ENCODE measurements around the gene B3GAT3.

Gene B3GAT3

DNA sequence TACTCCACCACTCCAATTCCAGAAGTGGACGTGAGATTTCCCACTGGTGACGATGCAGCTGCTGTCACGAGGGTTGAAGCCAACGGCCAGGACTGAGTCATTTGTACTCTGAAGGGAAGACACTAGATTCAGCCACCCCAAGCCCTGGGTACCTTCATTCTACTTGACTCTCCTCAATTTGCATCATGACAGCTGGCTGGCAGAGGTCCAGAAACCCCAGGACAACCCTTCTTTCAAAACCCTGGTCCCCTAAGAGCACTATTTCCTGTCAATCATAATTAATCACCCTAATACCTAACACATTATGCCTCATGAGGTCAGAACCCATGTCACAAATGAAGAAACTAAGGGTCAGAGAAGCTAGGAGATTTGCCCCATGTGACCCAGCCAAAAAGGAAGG is 14.1 kb downstream of the B3GAT3 start:
- Mint-ChIP-seq H3K36me3 (ENCODE audit: insufficient read depth) (peaks cover 21% of the 10 kb centered on the region), H3K4me1 (peaks cover 42% of the 10 kb centered on the region)

DNA sequence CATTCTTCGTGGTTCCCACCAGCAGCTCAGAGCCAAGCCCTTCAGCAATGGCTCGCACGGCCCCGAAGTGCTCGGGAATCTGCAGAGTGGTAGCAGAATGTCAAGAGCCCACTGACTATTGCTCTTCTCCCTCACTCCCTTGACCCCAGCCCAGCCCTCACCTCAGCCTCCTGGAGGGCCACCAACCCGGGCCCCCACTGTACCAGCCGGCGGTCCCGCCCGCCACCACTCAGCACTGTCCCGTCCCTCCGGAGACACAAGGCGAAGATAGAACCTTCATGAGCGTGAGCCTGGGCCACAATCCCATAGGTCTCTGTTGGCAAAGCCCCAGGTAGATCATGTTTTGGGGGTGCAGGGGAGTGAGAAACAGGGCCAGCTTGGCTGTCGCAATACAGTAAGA is 15.9 kb downstream of the B3GAT3 start:
- no peak for ATAC-seq (replicated peaks; ENCODE audit: extremely low read depth, poor library complexity, severe bottlenecking)

More for the DNA sequence above, 14.1 kb downstream of the B3GAT3 start:
- no peak for ATAC-seq (replicated peaks; ENCODE audit: extremely low read depth, poor library complexity, severe bottlenecking)
- DNase-seq (ENCODE audit: low spot score in 2 of 2): no peak
- no peak overlapping the region for H3K4me3 Mint-ChIP-seq
- H3K27me3 Mint-ChIP-seq: no peaks in the 10 kb centered on the region
- no peaks in the 10 kb centered on the region for H3K9me3 Mint-ChIP-seq
- H3K27ac Mint-ChIP-seq (ENCODE audit: low read depth): no peak overlapping the region

DNA sequence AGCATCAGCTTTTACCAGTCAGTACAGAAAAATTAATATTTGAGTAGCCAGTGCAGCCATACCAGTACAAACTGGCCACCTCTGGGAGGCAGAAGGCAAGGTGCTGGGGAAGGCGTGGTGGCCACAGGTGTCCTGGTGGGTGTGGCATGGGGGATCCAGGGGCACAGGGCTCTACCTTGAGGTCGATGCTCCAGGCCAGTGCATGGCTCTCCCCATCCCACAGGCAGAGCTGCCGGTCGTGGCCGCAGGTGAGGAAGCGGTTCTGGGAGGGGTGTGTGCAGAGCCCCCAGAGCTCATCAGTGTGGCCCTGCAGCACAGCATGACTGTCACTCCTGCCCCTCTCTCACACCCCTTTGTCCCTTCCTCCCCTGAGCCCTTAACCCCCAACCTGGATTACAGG is 16.3 kb downstream of the B3GAT3 start:
- H3K4me3 Mint-ChIP-seq: no peak overlapping the region

More for the DNA sequence above, 15.9 kb downstream of the B3GAT3 start:
- Mint-ChIP-seq H3K9me3 (no peaks in the 10 kb centered on the region), H3K36me3 (ENCODE audit: insufficient read depth) (peaks cover 27% of the 10 kb centered on the region), H3K4me1 (peaks cover 47% of the 10 kb centered on the region), H3K27ac (ENCODE audit: low read depth) (no peak overlapping the region), H3K27me3 (no peaks in the 10 kb centered on the region), H3K4me3 (no peak overlapping the region)
- DNase-seq (ENCODE audit: low spot score in 2 of 2): no peak

DNA sequence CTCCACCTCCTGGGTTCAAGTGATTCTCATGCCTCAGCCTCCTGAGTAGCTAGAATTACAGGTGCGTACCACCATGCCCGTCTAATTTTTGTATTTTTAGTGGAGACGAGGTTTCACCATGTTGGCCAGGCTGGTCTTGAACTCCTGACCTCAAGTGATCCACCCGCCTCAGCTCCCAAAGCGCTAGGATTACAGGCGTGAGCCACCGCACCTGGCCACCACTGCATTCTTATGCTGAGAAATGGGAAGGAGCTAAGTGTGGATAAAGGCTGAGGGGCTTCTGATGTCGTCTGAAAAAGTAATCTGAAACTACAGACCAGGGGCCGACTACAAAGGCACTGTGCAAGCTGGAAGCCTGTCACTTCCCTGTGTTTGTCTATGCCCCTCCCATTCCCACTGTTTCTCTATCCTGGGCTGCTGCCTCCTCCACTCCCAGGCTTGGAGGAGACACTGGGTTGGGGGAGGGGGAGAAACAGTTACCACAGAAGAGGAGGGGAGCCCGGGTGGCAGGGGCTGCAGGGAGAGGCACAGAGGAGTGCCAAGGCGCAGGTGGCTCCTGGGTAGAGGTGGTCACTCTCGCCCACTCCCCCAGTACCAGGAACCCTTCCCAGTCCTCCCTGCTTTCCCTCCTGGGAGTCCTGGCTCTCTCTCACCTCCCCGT is 17.2 kb downstream of the B3GAT3 start:
- DNase-seq (ENCODE audit: low spot score in 2 of 2) (no peak), ATAC-seq (replicated peaks; ENCODE audit: extremely low read depth, poor library complexity, severe bottlenecking) (no peak)
- Mint-ChIP-seq H3K9me3 (no peaks in the 10 kb centered on the region), H3K4me3 (no peak overlapping the region), H3K27me3 (no peaks in the 10 kb centered on the region), H3K27ac (ENCODE audit: low read depth) (no peak overlapping the region), H3K4me1 (peaks cover 48% of the 10 kb centered on the region), H3K36me3 (ENCODE audit: insufficient read depth) (peaks cover 29% of the 10 kb centered on the region)

More for the DNA sequence above, 16.3 kb downstream of the B3GAT3 start:
- H3K36me3 Mint-ChIP-seq (ENCODE audit: insufficient read depth): peaks cover 27% of the 10 kb centered on the region
- DNase-seq (ENCODE audit: low spot score in 2 of 2): no peak
- H3K9me3 Mint-ChIP-seq: no peaks in the 10 kb centered on the region
- no peak for ATAC-seq (replicated peaks; ENCODE audit: extremely low read depth, poor library complexity, severe bottlenecking)
- peaks cover 45% of the 10 kb centered on the region for H3K4me1 Mint-ChIP-seq
- no peak overlapping the region for H3K27ac Mint-ChIP-seq (ENCODE audit: low read depth)
- H3K27me3 Mint-ChIP-seq: no peaks in the 10 kb centered on the region

DNA sequence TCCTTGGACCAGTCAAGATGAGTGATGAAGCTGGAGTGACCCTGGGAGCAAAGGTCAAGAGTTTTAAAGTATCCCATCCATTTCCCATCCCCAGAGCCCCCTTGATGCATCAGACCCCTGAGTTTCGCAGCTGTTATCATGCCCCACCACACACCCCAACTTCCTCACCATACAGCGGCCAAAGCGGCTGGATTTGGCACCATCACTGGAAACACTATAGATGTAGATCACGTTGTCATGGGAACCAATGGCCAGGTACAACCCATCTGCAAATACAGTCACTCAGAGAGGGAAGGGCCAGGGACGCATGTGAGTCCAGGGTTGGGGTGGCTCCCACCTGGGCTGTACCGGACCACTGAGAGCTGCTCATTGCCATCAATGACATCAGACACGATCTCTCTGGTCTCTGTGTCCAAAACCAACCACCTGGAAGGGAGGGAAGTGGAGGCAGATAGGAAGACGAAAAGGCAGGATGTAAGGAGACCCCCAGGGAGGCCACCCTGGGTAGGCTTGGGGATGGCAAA is 17.9 kb downstream of the B3GAT3 start:
- H3K4me1 Mint-ChIP-seq: peaks cover 51% of the 10 kb centered on the region
- no peaks in the 10 kb centered on the region for H3K27me3 Mint-ChIP-seq
- ATAC-seq (replicated peaks; ENCODE audit: extremely low read depth, poor library complexity, severe bottlenecking) (no peak), DNase-seq (ENCODE audit: low spot score in 2 of 2) (no peak)
- H3K4me3 Mint-ChIP-seq: peak overlapping the region; percentile 54
- peak overlapping the region; percentile 36 for H3K27ac Mint-ChIP-seq (ENCODE audit: low read depth)
- H3K9me3 Mint-ChIP-seq: no peaks in the 10 kb centered on the region
- peaks cover 33% of the 10 kb centered on the region for H3K36me3 Mint-ChIP-seq (ENCODE audit: insufficient read depth)

DNA sequence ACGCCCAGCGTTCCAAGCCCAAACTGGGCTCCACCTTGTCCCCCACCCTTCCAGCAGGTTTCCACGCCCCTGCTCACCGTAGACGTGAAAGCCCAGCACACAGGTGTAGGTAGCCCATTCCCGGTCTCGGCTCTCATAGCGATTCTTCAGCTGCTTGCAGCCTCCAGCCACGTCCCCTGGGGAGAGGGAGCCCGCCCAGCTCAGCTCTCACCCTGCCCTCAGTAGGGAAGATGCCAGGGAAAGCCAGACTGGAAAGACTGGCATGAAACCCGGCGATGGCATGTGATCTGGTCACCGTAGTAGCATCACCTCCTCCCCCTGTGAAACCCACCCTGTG is 18.7 kb downstream of the B3GAT3 start:
- Mint-ChIP-seq H3K4me3 (peak overlapping the region; percentile 54), H3K27me3 (no peaks in the 10 kb centered on the region), H3K4me1 (peaks cover 55% of the 10 kb centered on the region), H3K9me3 (no peaks in the 10 kb centered on the region), H3K27ac (ENCODE audit: low read depth) (peak overlapping the region; percentile 36), H3K36me3 (ENCODE audit: insufficient read depth) (peaks cover 39% of the 10 kb centered on the region)
- no peak for DNase-seq (ENCODE audit: low spot score in 2 of 2)
- no peak for ATAC-seq (replicated peaks; ENCODE audit: extremely low read depth, poor library complexity, severe bottlenecking)

DNA sequence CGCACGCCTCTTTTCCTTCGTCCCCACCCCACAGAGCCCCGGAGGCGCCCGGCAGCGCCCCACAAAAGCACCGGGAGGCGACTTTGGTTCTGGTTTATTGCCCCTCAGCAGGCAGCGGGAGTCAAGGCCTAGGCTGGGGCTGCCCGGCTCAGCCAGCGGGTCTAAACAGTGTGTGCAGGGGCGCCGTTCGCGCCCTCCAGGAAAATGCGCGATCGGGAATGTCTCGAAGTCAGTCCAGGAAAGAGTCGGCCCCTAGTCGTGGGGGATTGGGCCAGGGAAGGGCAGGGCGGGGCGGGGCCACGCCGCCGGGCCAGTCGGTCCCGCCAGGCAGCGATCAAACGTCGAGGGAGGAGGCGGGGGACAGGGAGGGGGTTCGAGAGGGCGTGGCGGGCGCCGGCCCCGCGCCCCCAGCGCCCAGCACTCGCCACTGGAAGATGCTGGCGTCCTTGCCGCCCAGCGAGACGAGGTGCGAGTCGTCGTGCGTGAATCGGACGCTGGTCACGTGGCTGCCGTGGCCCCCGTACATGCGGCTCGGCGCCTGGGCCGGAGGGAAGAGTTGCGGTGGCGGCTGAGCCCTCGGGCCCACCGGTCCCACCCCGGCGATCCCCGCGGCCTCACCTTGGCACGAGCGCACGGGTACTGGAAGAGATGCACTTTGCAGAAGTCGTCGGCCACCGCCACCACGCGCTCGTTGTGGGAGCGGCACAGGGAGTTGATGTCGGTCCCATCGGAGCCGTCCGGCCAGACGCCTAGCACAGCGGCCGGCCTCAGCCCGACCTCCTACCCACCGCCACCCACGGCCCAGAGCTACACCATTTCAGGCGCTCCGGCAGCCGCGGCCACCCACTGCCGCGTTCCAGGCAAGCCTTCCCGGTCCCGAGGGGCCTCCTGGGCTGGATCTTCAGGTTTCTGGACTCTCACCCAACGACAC is 19.4 kb downstream of the B3GAT3 start:
- Mint-ChIP-seq H3K9me3 (no peaks in the 10 kb centered on the region), H3K27me3 (no peaks in the 10 kb centered on the region), H3K4me1 (peaks cover 55% of the 10 kb centered on the region), H3K27ac (ENCODE audit: low read depth) (peak overlapping the region; percentile 89), H3K36me3 (ENCODE audit: insufficient read depth) (peaks cover 39% of the 10 kb centered on the region), H3K4me3 (peak overlapping the region; percentile 84)
- no peak for DNase-seq (ENCODE audit: low spot score in 2 of 2)
- ATAC-seq (replicated peaks; ENCODE audit: extremely low read depth, poor library complexity, severe bottlenecking): no peak

DNA sequence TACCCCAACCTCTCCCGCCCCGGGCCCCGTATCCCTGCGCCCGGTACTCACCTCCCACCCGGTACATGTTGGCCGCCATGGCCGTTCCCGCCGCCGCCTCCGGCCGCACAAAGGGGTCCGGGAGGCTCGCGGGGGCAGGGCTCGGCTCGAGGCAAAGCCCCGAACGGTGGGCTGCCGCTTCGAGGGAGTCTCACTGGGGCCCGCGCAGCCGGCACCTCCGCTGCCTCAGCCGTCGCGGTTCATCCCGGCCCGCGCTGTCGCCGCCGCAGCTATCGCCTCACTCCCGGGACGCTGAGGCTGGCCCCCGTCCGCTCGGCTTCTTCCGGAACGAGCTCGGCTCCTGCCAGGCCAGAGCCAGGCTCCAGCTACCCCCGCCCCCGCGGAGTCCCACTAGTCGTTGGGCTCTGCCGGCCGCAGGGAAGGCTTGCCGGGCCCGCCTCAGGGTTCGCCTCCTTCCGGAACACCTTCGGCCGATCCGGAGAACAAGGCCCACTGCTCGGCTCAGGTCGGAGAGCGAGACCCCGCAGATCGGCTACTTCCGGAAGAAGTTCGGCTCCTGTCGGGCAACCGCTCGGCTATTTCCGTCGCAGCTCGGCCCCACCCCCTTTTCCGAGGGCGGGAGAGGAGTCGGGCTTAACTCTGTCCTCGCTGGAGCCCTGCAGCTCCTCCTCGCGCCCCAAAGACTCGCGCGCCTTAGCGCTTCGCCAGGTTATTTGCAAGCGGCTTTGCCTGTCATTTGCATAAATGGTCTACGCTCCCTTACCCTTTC is 20.2 kb downstream of the B3GAT3 start, which contains the start of gene MTA2:
Gene MTA2, minus strand, starts transcription at position 494 of the 769 bp plus-strand sequence. Its CDS starts 415 bp downstream, at position 79.
- DNase-seq (ENCODE audit: low spot score in 2 of 2): peak; percentile 100
- H3K27ac Mint-ChIP-seq (ENCODE audit: low read depth): peak within 1 kb of the TSS; percentile 89
- peaks cover 60% of the 10 kb centered on the region for H3K4me1 Mint-ChIP-seq
- ATAC-seq (replicated peaks; ENCODE audit: extremely low read depth, poor library complexity, severe bottlenecking): peak; percentile 80
- H3K4me3 Mint-ChIP-seq: peak within 1 kb of the TSS; percentile 84
- no peaks in the 10 kb centered on the region for H3K9me3 Mint-ChIP-seq
- H3K36me3 Mint-ChIP-seq (ENCODE audit: insufficient read depth): peaks cover 46% of the 10 kb centered on the region
- H3K27me3 Mint-ChIP-seq: no peaks in the 10 kb centered on the region

DNA sequence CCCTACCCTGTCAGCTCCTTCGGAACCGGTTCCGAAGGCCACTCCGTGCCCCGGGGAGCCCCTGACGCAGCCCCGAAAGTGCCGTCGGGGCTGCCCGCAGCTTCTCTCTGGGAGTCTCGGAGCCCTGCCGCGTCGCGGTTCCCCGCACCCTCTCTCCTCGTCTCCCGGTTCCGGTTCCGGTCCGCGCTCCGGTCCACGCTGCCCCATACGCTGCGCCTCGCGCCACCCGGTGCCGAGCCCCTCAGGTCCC is 20.7 kb downstream of the B3GAT3 start:
- no peaks in the 10 kb centered on the region for H3K27me3 Mint-ChIP-seq
- DNase-seq (ENCODE audit: low spot score in 2 of 2): no peak
- H3K27ac Mint-ChIP-seq (ENCODE audit: low read depth): peak overlapping the region; percentile 89
- ATAC-seq (replicated peaks; ENCODE audit: extremely low read depth, poor library complexity, severe bottlenecking): peak; percentile 3
- H3K4me1 Mint-ChIP-seq: peaks cover 60% of the 10 kb centered on the region
- H3K4me3 Mint-ChIP-seq: peak overlapping the region; percentile 84
- H3K9me3 Mint-ChIP-seq: no peaks in the 10 kb centered on the region
- peaks cover 51% of the 10 kb centered on the region for H3K36me3 Mint-ChIP-seq (ENCODE audit: insufficient read depth)

DNA sequence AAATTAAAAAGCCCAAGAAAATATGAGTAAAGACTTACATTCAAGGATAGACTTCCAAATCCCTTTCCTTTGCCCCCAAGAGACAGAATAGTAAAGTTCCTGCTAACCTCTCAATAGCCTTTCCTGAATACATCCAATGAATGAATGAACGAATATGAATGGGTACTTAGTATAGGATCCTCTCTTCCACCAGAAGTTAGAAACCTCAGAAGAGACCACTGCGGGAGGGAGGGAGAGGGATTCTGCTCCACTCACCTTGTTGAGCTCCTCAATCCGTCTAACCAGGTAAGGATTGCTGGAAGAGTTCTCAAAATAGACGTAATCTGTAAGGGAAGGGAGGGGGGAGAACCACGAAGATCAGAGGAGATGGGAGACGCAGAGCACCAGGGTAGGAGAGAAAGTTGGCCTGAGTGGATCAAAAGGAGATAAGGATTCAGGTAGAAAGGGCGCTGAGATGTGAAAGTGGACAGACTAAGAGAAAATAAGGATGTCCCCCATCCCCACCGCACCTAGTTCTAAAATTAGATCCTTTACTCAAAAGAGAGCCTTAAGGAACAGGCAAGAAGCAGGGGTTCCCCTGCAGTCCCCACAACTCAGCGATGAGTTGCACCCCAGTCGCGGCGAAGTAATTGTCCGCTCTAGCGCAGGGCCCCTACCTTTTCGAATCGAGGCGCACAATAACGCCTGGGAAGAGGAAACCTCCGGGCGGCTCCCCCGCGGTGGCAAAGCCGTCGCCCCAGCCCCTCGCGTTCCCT is 21.2 kb downstream of the B3GAT3 start:
- H3K4me3 Mint-ChIP-seq: peak overlapping the region; percentile 84
- ATAC-seq (replicated peaks; ENCODE audit: extremely low read depth, poor library complexity, severe bottlenecking) (no peak), DNase-seq (ENCODE audit: low spot score in 2 of 2) (no peak)
- H3K36me3 Mint-ChIP-seq (ENCODE audit: insufficient read depth): peaks cover 53% of the 10 kb centered on the region
- H3K27me3 Mint-ChIP-seq: no peaks in the 10 kb centered on the region
- H3K27ac Mint-ChIP-seq (ENCODE audit: low read depth): peak overlapping the region; percentile 89
- H3K4me1 Mint-ChIP-seq: peaks cover 60% of the 10 kb centered on the region
- no peaks in the 10 kb centered on the region for H3K9me3 Mint-ChIP-seq

DNA sequence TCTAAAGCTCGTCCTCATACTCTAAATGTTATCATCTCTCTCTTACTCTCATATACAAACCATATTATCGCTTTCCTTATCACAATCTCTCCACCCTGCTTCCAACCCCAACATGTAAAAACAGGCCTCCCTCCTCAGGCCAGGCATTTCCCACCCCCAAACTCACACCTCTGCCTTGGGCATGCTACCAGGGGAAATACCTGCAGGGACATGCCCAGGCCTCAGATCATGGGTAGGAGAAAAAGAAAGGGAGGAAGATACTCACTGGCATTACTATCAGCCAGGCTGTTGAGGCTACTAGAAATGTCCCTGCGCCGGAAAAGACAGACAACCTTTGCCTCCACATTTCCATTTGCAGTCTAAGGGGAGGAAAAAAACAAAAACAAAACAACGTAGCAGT is 21.9 kb downstream of the B3GAT3 start:
- DNase-seq (ENCODE audit: low spot score in 2 of 2) (no peak), ATAC-seq (replicated peaks; ENCODE audit: extremely low read depth, poor library complexity, severe bottlenecking) (no peak)
- H3K27ac Mint-ChIP-seq (ENCODE audit: low read depth): peak overlapping the region; percentile 89
- peaks cover 58% of the 10 kb centered on the region for H3K36me3 Mint-ChIP-seq (ENCODE audit: insufficient read depth)
- peaks cover 55% of the 10 kb centered on the region for H3K4me1 Mint-ChIP-seq
- H3K27me3 Mint-ChIP-seq: no peaks in the 10 kb centered on the region
- no peaks in the 10 kb centered on the region for H3K9me3 Mint-ChIP-seq
- peak overlapping the region; percentile 84 for H3K4me3 Mint-ChIP-seq
